ENCODE results near the gene UBE2U. TPM values are rescaled to one million over a fixed set of nuclear protein-coding genes. Genes with fewer than 3 reads are reported as not detected.

UBE2U gene
- total RNA-seq, 1 donor from 2014 or later, result not detected

GRCh38 chr1:64304823-64305222, 101.4 kb downstream of the UBE2U start:
- no peak for TF ChIP-seq CTCF (conservative IDR thresholded peaks at IDR 0.05)
- Mint-ChIP-seq H3K4me3 (no peak overlapping the region), H3K27me3 (no peaks in the 10 kb centered on the region), H3K4me1 (ENCODE audit: unreplicated experiment) (peaks cover 9% of the 10 kb centered on the region), H3K9me3 (no peaks in the 10 kb centered on the region), H3K36me3 (no peaks in the 10 kb centered on the region), H3K27ac (no peak overlapping the region)
- DNase-seq (ENCODE audit: extremely low spot score, unreplicated experiment), result no peak

GRCh38 chr1:64308866-64309265, 105.4 kb downstream of the UBE2U start:
- no peak for DNase-seq (ENCODE audit: extremely low spot score, unreplicated experiment)
- Mint-ChIP-seq H3K27me3 (no peaks in the 10 kb centered on the region), H3K27ac (no peak overlapping the region), H3K4me3 (no peak overlapping the region), H3K9me3 (no peaks in the 10 kb centered on the region), H3K4me1 (ENCODE audit: unreplicated experiment) (peaks cover 9% of the 10 kb centered on the region), H3K36me3 (no peaks in the 10 kb centered on the region)
- no peak for TF ChIP-seq CTCF (conservative IDR thresholded peaks at IDR 0.05)

- H3K4me3 Mint-ChIP-seq, result no peak overlapping the region
- H3K27me3 Mint-ChIP-seq, result no peaks in the 10 kb centered on the region
- no peak overlapping the region for H3K27ac Mint-ChIP-seq
- H3K4me1 Mint-ChIP-seq (ENCODE audit: unreplicated experiment), result peaks cover 9% of the 10 kb centered on the region
- H3K9me3 Mint-ChIP-seq, result no peaks in the 10 kb centered on the region
- TF ChIP-seq CTCF (conservative IDR thresholded peaks at IDR 0.05), result no peak
- no peak for DNase-seq (ENCODE audit: extremely low spot score, unreplicated experiment)
- H3K36me3 Mint-ChIP-seq, result no peaks in the 10 kb centered on the region
Observed at GRCh38 chr1:64309431-64309831, 106.0 kb downstream of the UBE2U start.

DNA sequence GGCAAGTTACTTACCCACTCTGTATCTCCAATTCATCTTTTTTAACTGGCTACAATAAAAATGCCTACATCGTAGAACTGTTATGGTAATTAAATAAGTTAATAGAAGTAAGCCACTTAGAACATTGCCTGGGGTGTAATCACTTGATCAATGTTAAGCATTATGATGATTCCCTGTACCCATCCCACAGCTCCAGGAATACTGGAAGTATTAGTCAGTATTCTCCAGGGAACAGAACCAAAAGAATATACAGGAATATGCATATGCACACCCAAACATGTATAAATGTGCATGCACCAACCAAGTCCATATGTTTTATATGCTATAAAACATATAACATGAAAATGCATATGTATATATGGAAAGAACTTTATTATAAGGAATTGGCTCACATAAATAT, 107.3 kb downstream of the UBE2U start:
- peaks cover 9% of the 10 kb centered on the region for H3K4me1 Mint-ChIP-seq (ENCODE audit: unreplicated experiment)
- no peak for DNase-seq (ENCODE audit: extremely low spot score, unreplicated experiment)
- H3K27me3 Mint-ChIP-seq, result no peaks in the 10 kb centered on the region

DNA sequence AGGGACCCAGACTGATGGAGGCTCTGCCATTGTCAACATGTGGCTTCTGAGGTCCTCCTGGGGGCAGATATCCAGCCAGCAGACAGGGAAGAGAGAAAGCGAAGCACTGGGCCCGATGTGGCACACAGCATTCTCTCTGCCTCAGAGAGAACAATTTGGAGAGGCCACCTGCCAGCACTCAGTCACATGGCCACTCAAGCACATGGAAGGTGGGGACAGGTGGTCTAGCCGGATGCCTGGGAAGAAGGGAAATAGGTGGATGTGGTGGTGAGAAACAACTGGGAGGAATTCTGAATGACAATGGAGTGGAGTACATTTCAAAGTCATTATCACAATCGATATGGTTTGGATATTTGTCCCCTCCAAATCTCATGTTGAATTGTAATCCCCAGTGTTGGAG, 109.0 kb downstream of the UBE2U start:
- H3K4me3 Mint-ChIP-seq, result no peak overlapping the region
- H3K4me1 Mint-ChIP-seq (ENCODE audit: unreplicated experiment), result peaks cover 9% of the 10 kb centered on the region
- H3K9me3 Mint-ChIP-seq, result no peaks in the 10 kb centered on the region
- TF ChIP-seq CTCF (conservative IDR thresholded peaks at IDR 0.05), result no peak
- no peak overlapping the region for H3K27ac Mint-ChIP-seq
- DNase-seq (ENCODE audit: extremely low spot score, unreplicated experiment), result no peak
- no peaks in the 10 kb centered on the region for H3K27me3 Mint-ChIP-seq
- H3K36me3 Mint-ChIP-seq, result no peaks in the 10 kb centered on the region

More for the DNA sequence above, 107.3 kb downstream of the UBE2U start:
- Mint-ChIP-seq H3K27ac (no peak overlapping the region), H3K36me3 (no peaks in the 10 kb centered on the region), H3K4me3 (no peak overlapping the region), H3K9me3 (no peaks in the 10 kb centered on the region)
- no peak for TF ChIP-seq CTCF (conservative IDR thresholded peaks at IDR 0.05)

- DNase-seq (ENCODE audit: extremely low spot score, unreplicated experiment), result no peak
- no peak for TF ChIP-seq CTCF (conservative IDR thresholded peaks at IDR 0.05)
- no peak overlapping the region for H3K27ac Mint-ChIP-seq
- no peak overlapping the region for H3K4me3 Mint-ChIP-seq
- no peaks in the 10 kb centered on the region for H3K9me3 Mint-ChIP-seq
- no peaks in the 10 kb centered on the region for H3K27me3 Mint-ChIP-seq
- H3K36me3 Mint-ChIP-seq, result no peaks in the 10 kb centered on the region
- H3K4me1 Mint-ChIP-seq (ENCODE audit: unreplicated experiment), result no peaks in the 10 kb centered on the region
Observed at GRCh38 chr1:64315402-64315801, 112.0 kb downstream of the UBE2U start.

Measured in type B pancreatic cell (in vitro differentiated cells).